Medulla oblongata (tissue), 1 donor: ENCODE data around the gene MYL3.

ENCODE experiments used
- DNase-seq: peaks from one replicate; pipeline ENCODE4 v3.0.0-alpha.2; 2015; ENCODE audit errors: extremely low spot score

Gene MYL3

GRCh38 chr3:46883054-46883829 lies 20.0 kb upstream of the MYL3 start:
- no peak for DNase-seq

- DNase-seq, result peak; percentile 15
Measured at GRCh38 chr3:46882377-46883053, 19.3 kb upstream of the MYL3 start.

DNA sequence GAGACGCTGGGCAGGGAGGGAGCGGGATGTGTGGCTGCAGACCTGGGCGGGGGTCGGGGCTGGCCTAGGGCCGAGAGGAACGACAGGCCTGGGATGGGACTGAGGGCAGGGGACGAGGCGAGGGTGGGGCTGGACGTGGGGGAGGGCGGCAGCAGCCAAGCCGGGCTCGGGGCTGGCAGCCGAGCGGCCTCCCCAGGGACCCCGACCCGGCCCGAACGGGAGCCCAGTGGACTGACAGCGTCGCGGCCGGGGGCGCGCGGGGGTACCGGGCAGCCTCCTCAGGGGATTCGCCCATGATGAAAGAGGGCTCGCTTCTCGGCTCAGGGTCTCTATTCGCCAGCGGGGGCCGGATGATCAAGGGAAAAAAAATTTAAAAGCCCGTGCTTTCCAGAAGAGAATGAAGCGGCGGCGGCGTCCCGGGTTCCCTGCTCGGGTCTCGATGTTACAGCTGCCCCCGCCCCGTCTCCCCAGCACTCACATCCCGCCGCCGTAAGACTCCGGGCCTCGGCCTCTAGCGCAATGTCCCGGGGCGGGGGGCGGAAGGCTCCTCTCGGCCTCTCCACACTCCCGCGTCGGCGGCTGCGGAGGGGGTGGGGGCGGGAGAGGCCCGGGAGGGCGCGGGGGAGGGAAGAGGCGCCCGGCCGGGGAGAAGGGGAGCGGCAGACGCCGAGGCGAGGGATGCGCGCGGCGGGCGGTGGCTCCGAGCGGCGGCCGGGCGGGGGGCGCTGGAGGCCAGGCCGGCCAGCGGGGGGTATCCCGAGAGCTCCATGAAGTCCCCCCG lies 18.5 kb upstream of the MYL3 start:
- no peak for DNase-seq

DNA sequence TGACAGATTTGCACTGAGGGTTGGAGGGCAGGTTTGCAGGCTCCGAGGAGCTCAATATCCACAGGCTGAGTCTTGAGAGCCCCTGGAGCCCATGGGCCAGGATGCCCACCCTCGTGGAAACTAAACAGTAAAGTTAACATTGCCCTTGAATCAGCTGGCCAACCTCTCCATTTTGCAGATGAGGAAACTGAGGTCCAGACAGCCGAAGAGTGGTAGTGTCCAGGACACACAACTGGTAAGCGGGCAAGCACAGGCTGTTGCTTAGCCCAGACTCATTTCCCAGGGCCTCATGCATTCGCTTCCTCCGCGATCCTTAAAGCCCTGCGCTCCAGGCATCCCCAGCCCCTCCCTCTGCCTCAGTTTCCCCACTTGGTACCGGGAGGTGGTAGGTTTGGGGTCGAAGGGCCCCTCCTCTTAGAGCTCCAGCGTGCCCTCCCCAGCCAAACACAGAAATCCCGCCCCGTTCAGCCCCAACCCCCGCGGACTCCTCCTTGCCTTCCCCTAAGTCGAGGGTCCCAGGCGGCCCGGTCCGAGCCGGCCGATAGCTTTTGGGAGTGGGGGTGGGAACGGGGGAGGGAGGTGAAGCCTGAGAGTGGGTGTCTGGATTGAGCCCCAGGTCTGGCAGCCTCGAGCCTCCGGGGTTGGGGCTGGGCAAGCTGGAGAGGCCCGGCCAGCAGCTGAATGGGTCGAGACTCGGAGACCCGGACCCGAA lies 17.8 kb upstream of the MYL3 start:
- DNase-seq, result no peak

- DNase-seq, result no peak
Measured at GRCh38 chr3:46878781-46879436, 15.7 kb upstream of the MYL3 start.

GRCh38 chr3:46877406-46878125 lies 14.3 kb upstream of the MYL3 start, which contains the start of gene PTH1R:
Gene PTH1R, plus strand, starts transcription at chr3:46877721. Its CDS starts 5,839 bp downstream, at chr3:46883560.
- DNase-seq, result no peak

GRCh38 chr3:46876313-46877300 lies 13.4 kb upstream of the MYL3 start:
- DNase-seq, result no peak

DNA sequence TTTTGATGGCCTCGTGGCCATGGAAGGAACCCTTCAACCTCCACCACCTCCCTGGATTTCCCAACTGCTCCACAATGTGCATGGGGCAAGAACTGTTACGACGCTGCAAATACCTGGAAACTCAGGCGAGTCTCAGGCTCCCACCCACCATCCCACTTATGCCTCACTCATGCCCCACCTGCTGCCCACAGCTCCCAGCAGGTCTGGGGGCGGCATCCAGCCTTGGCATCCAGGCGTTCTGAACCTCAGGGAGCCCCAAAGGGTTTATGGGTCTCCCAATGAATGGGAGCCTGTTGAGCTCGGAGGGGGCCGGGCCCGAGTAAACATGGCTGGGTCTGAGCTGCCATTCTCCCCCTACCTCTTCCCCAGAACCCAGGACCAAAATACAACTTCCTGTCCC lies 12.3 kb upstream of the MYL3 start:
- no peak for DNase-seq

- DNase-seq, result no peak
Measured at GRCh38 chr3:46874430-46874829, 11.2 kb upstream of the MYL3 start.

DNA sequence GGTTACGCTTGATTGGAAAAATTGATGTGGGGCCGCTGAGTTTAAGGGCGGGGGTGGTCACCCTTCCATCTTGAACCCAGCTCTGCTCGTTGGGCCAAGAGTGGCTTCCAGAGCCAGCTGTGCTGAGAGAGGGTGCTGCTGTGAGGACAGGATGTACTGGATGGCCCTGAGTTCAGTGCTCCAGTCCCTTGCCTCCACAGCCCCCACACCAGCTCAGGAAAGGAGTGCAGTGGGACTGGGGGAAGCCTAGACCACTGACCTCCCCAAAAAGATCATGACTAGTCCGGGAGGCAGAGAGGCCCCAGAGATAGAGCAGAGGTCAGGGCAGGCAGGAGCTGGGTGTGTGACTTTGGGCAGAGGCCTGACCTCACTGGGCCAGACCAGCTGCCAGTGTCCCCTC lies 10.3 kb upstream of the MYL3 start:
- DNase-seq, result no peak

- DNase-seq, result no peak
Measured at GRCh38 chr3:46871222-46871621, 8.0 kb upstream of the MYL3 start.

DNA sequence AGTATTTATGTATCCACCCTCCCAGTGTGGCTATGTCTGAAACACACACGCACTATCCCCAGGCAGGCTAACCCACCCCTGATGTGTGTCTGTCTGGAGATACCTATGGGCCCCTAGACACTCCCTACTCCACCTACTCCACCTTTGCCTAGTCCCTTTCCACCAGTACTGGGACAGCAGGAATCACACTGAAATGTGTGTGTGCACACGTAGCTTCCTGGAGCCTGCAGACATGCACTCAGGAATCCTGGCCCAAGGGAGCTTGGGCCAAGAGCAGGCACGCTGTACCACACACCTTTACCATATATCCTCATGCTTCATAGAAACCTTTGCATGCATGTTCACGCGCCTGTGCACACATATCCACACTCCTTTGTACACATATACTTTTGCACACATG lies 7.4 kb upstream of the MYL3 start:
- DNase-seq, result no peak

DNA sequence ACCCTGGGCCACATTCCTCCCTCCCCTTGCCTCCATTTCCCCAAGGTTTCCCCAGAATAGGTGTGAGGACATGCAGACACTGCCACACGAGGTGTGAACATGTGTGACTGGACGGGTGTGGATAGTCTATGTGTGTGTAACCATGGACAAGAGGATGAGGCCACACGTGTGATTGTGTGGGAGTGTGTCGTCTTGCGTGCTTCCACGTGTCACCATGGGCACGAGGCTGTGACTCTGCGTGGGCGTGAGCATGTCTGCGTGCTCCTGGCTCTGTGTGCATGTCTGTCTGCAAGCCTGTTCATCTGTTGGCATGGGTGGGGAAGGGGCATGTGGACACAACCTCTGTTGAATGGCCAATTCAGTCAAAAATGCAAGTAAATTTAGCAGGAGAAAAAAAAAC lies 6.2 kb upstream of the MYL3 start:
- no peak for DNase-seq

DNA sequence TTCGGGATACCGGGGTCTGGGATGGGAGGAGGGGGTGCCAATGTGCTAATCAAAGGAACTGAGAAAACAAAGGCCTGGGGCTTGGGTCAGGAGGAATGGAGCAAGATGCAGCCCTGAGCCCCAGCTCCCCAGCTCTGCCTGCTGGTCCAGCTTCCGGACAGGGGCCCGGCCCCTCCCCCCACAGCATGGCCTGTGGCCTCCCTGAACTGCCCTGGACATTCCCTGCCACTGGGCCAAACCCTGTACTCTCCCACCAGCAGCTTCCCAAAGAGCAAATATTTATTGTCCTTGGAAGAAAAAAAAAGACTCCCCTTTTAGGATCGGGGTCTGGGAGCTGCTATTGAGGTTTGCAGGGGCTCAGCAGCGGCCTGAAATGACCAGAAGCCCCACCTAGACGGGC lies 5.7 kb upstream of the MYL3 start:
- no peak for DNase-seq

- DNase-seq, result no peak
Measured at GRCh38 chr3:46868287-46868686, 5.0 kb upstream of the MYL3 start.

- DNase-seq, result peak; percentile 79
Measured at GRCh38 chr3:46867550-46867898, 4.3 kb upstream of the MYL3 start.

DNA sequence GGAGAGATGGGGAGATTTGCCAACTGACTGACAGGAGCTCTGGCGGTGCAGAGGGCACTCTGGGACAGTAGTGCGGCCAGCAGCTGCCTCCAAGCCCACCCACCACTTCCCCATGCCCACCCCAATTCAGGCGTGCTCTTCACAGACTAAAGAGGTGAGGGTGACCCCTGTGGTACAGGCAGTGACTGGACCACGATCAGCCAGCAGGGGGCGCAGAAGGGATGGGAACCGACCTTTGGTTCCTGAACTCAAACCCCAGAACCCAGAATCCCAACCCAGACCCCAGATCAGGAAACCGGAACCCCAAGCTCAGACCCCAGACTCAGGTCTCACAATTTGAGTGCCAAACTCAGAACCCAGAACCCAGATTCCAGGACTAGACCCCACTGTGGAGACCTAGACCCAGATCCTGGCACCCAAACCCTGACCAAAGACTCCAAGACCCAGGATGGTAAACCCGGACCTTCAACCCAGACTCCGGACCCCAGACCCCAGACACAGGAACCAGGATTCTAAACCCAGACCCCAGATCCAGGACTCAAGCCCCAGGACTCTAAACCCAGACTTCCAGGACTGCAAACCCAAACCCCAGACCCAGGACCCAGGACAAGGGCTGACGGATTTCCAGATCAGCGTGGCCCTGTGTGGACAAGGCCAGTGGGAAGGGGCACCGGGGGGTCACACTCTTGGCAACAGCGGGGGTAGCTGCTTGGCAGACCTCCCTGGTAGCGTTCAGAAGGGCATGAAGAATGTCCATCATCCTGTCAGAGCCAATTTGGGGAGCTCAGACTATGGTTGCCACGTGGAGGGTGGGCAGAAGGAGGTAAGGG lies 3.7 kb upstream of the MYL3 start:
- DNase-seq, result peak; percentile 72

DNA sequence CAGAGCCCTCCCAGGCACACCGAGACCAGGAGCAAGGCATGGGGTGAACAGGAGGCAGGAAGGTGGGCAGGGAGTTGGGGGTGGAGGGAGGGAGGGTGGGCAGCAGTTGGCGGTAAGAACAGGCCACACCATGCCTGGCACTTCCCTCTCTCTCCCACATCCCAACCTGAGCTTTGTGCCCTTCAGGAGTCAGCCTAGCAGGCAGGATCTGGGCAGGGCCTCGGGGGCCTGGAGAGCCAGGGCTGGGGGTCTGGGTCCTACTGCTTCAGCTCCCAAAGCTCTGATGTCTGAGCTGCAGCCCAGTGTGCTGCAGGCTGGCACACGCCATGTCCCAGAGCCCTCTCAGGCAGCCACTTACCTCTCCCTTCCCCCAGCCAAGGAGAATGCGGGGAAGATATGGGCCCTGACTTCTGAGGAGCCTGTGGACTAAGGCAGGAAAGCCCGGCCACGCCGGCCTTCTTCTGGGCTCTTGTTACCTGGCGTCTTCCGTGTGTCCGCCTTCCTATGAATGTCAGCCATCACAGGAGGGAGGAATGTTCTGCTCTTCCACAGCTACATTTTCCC lies 2.9 kb upstream of the MYL3 start:
- no peak for DNase-seq
